Osteocyte (in vitro differentiated cells): Measurements from ENCODE around the gene ABHD2. TPM values are rescaled to one million over a fixed set of nuclear protein-coding genes. Genes with fewer than 3 reads are reported as not detected.

Experiments
- DNase-seq: peaks from one replicate; pipeline ENCODE4 v3.0.0; 2021; ENCODE audit warnings: mixed read lengths; ENCODE audit not compliant: unreplicated experiment; ENCODE audit errors: extremely low spot score
- H3K27ac Mint-ChIP-seq: one replicate; pipeline ENCODE4 v1.8.0; 2021; ENCODE audit warnings: mild to moderate bottlenecking, mixed read lengths; ENCODE audit not compliant: unreplicated experiment
- H3K27me3 Mint-ChIP-seq: one replicate; pipeline ENCODE4 v1.8.0; 2021; ENCODE audit warnings: mixed read lengths; ENCODE audit not compliant: unreplicated experiment
- H3K36me3 Mint-ChIP-seq: one replicate; pipeline ENCODE4 v1.8.0; 2021; ENCODE audit warnings: mixed read lengths; ENCODE audit not compliant: unreplicated experiment
- H3K4me1 Mint-ChIP-seq: one replicate; pipeline ENCODE4 v1.8.0; 2021; ENCODE audit warnings: mixed read lengths; ENCODE audit not compliant: unreplicated experiment
- H3K4me3 Mint-ChIP-seq: one replicate; pipeline ENCODE4 v1.8.0; 2021; ENCODE audit warnings: mild to moderate bottlenecking, moderate library complexity, mixed read lengths; ENCODE audit not compliant: unreplicated experiment
- H3K9me3 Mint-ChIP-seq: one replicate; pipeline ENCODE4 v1.8.0; 2021; ENCODE audit warnings: mixed read lengths; ENCODE audit not compliant: unreplicated experiment
- total RNA-seq: library from RNA; stranded (reverse); gene quantifications from 2 replicates; pipeline ENCODE4 v1.2.1, GENCODE V29; 2021
- TF ChIP-seq, protein P1 (sequence below): fragments of 200-600 bp; sonication (generic); IDR thresholded peaks from 2 replicates; pipeline ENCODE4 v1.5.0; 2021; ENCODE audit warnings: antibody characterized with exemption, mild to moderate bottlenecking, moderate library complexity

ABHD2 gene
- total RNA-seq, 1 donor from 2014 or later, result 85.7 TPM

GRCh38 chr15:89095073-89095472 is 6.8 kb downstream of the ABHD2 start:
- Mint-ChIP-seq H3K36me3 (peaks cover 12% of the 10 kb centered on the region), H3K4me3 (no peak overlapping the region), H3K27ac (no peak overlapping the region), H3K27me3 (no peaks in the 10 kb centered on the region), H3K9me3 (no peaks in the 10 kb centered on the region), H3K4me1 (peaks cover 55% of the 10 kb centered on the region)
- DNase-seq, result no peak
- TF ChIP-seq, protein P1, sequence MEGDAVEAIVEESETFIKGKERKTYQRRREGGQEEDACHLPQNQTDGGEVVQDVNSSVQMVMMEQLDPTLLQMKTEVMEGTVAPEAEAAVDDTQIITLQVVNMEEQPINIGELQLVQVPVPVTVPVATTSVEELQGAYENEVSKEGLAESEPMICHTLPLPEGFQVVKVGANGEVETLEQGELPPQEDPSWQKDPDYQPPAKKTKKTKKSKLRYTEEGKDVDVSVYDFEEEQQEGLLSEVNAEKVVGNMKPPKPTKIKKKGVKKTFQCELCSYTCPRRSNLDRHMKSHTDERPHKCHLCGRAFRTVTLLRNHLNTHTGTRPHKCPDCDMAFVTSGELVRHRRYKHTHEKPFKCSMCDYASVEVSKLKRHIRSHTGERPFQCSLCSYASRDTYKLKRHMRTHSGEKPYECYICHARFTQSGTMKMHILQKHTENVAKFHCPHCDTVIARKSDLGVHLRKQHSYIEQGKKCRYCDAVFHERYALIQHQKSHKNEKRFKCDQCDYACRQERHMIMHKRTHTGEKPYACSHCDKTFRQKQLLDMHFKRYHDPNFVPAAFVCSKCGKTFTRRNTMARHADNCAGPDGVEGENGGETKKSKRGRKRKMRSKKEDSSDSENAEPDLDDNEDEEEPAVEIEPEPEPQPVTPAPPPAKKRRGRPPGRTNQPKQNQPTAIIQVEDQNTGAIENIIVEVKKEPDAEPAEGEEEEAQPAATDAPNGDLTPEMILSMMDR, result no peak

- H3K4me3 Mint-ChIP-seq, result no peak overlapping the region
- H3K36me3 Mint-ChIP-seq, result peaks cover 12% of the 10 kb centered on the region
- no peak for DNase-seq
- no peak overlapping the region for H3K27ac Mint-ChIP-seq
- H3K9me3 Mint-ChIP-seq, result no peaks in the 10 kb centered on the region
- H3K4me1 Mint-ChIP-seq, result peaks cover 50% of the 10 kb centered on the region
- TF ChIP-seq, protein P1, result no peak
- H3K27me3 Mint-ChIP-seq, result no peaks in the 10 kb centered on the region
Observed at GRCh38 chr15:89095556-89095955, 7.3 kb downstream of the ABHD2 start.

DNA sequence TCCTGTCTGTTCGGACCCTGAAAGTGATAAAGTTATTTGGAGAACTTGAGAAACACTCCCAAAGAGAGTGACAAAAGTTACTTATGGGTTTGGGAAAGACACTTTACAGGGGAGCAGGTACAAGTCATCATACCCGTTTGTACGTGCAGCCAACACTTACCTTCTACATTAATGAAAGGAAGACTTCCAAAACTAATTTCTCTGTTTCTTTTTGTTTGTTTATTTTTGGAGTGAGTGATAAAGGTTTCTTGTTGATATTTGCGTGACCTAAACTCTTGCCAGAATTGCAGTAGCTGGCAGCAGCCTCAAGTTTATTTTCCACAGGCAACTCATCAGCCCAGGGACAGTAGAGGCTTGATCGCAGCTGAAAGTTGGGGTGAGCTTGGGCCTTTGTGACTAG is 8.4 kb downstream of the ABHD2 start:
- no peak for DNase-seq
- TF ChIP-seq, protein P1, result no peak
- H3K4me1 Mint-ChIP-seq, result peaks cover 50% of the 10 kb centered on the region
- peaks cover 12% of the 10 kb centered on the region for H3K36me3 Mint-ChIP-seq
- H3K27ac Mint-ChIP-seq, result no peak overlapping the region
- no peak overlapping the region for H3K4me3 Mint-ChIP-seq
- no peaks in the 10 kb centered on the region for H3K27me3 Mint-ChIP-seq
- no peaks in the 10 kb centered on the region for H3K9me3 Mint-ChIP-seq

- Mint-ChIP-seq H3K9me3 (no peaks in the 10 kb centered on the region), H3K4me3 (no peak overlapping the region), H3K27ac (no peak overlapping the region), H3K4me1 (peaks cover 51% of the 10 kb centered on the region), H3K27me3 (no peaks in the 10 kb centered on the region), H3K36me3 (peaks cover 12% of the 10 kb centered on the region)
- no peak for DNase-seq
- TF ChIP-seq, protein P1, result no peak
Observed at GRCh38 chr15:89097313-89097712, 9.1 kb downstream of the ABHD2 start.

DNA sequence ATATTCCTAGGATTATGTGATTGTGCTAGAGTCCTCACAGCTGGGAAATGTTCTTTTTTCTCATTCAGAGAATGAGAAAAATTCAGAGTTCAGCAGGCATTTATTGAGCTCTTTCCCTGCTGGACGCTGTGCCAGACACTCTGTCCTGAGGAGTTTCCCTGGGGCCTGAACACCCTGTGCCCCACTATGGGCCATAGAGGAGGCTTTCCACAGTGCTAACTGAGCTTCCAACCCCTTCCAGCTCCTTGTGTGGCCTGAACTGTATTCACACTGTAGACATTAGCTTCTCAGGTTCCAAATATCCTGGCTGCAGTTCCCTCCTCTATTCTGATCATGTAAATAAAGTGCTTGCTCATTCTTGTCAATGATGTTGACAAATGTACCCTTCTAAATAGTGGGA is 10.0 kb downstream of the ABHD2 start:
- H3K27me3 Mint-ChIP-seq, result no peaks in the 10 kb centered on the region
- no peaks in the 10 kb centered on the region for H3K9me3 Mint-ChIP-seq
- peak overlapping the region; percentile 71 for H3K27ac Mint-ChIP-seq
- TF ChIP-seq, protein P1, result no peak
- peaks cover 12% of the 10 kb centered on the region for H3K36me3 Mint-ChIP-seq
- DNase-seq, result no peak
- H3K4me3 Mint-ChIP-seq, result no peak overlapping the region
- peaks cover 52% of the 10 kb centered on the region for H3K4me1 Mint-ChIP-seq
